GM21786 (cell line): ENCODE results near the gene PTGES.
"Not testable (repeated sequence)": the region's sequence is repeated elsewhere in the genome, so short reads cannot be mapped to it uniquely, and the experiment has no call there.

Source experiments
- ATAC-seq: cut with Tn5 transposase; IDR thresholded peaks from one replicate; pipeline ENCODE4 v1.9.1; 2021; ENCODE audit not compliant: unreplicated experiment

The PTGES gene

DNA sequence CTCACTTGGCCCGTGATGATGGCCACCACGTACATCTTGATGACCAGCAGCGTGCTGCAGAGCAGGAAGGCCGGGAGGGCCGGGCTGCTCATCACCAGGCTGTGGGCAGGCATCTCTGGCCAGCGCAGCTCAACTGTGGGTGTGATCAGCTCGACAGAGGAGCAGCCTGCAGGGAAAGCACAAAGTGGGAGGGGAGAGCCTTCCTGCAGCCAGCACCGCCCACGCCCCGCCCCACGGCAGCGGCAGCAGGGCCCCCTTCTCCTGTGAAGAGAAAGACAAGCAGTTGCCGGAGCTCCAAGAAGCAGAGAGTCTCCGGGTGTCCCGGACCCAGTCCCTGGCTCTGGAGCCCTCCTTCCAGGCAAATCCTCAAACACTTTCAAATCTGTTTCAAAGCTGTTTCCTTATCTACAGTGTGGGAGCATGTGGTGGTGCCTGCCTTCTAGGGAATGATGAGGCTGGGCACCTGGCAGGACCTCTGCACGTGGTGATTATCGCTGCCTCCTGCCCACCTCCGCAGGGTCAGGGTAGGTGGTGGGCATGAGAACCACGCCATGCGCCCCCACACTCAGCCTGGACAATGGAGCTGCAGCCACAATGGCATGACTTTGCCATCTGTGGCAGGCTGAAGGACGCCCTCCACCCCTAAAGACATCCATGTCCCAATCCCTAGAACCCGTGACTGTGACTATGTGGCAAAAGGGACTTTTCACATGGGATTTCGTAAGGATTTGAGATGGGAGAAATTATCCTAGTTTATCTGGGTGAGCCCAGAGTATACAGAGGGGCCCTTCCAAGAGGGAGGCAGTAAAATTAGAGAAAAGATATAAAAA, at the start of gene PTGES:
PTGES (minus strand) TSS at position 143 of the 830 bp plus-strand sequence; CDS start at position 113, 30 bp downstream.
- ATAC-seq: no peak

- ATAC-seq: no peak
Observed at GRCh38 chr9:129801504-129801903, 48.7 kb upstream of the PTGES start.

- ATAC-seq: no peak
Observed at GRCh38 chr9:129798973-129799372, 46.1 kb upstream of the PTGES start.

GRCh38 chr9:129796029-129796428, 43.2 kb upstream of the PTGES start:
- ATAC-seq: not testable (repeated sequence)

GRCh38 chr9:129794549-129794948, 41.7 kb upstream of the PTGES start:
- no peak for ATAC-seq

DNA sequence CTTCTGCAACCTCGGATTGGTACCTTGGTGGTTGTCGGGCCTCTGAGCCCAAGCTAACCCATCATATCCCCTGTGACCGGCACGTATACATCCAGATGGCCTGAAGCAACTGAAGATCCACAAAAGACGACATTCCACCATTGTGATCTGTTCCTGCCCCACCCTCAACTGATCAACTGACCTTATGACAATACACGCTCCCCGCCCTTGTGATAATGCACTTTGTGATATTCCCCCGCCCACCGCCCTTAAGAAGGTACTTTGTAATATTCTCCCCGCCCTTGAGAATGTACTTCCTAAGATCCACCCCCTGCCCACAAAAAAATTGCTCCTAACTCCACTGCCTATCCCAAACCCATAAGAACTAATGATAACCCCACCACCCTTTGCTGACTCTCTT, 33.6 kb upstream of the PTGES start:
- no peak for ATAC-seq

DNA sequence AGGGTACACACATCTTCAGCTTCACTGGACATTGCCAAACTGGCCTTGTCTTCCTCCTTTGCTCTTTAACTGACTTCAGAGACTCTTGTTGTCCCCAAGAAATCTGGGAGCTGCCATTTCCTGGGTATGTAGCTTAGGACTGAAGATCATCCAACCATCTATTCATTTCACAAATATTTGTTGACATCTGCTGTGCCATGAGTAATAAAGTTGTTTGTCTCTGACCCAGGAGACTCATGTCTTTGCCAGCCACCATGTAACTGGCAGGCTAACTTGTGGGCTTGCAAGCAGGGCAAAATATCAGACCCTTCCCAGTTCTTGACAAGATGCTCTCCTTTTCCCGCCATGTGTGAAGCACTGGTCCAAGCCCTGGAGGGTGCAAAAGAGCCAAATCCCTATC, 33.0 kb upstream of the PTGES start:
- ATAC-seq: no peak

DNA sequence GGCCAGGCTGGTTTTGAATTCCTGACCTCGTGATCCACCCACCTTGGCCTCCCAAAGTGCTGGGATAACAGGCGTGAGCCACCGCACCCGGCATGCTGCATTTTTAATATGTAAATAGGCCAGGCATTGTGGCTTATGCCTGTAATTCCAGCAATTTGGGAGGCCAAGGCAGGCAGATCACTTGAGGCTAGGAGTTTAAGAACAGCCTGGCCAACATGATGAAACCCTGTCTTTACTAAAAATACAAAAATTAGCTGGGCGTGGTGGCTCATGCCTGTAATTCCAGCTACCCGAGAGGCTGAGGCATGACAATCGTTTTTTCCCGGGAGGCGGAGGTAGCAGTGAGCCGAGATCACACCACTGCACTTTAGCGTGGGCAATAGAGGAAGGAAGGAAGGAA, 32.1 kb upstream of the PTGES start:
- not testable (repeated sequence) for ATAC-seq

DNA sequence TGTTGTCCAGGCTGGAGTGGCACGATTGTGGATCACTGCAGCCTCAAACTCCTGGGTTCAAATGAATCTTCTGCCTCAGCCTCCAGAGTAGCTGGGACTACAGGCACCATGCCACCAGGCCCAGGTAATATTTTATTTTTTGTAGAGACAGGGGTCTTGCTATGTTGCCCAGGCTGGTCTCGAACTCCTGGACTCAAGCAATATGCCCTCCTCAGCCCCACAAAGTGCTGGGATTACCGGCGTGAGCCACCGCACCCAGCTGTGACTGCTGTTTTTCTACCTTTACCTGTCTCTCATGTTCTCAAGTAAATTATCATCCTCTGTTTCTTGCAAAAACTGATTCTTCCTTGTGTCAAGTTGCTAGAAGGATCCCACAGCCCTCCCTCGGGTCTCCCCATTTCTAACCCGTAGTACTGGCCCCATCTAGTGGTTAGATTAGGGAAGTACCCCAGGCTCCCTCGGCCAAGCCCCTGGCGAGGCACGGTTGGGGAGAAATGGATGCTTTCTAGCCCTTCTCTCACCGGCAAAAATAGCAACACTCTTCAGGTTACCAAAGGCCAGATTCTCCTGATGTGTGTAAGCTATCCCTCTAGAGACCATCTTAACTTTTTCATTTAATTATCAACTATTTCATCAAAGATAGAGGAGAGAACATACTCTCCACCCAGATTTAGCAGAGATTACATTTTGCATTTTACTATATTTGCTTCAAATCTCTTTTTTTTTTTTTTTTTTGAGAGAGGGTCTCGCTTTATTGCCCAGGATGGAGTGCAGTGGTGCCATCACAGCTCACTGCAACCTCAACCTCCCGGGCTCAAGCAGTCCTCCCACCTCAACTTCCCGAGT, 30.9 kb upstream of the PTGES start:
- ATAC-seq: no peak

DNA sequence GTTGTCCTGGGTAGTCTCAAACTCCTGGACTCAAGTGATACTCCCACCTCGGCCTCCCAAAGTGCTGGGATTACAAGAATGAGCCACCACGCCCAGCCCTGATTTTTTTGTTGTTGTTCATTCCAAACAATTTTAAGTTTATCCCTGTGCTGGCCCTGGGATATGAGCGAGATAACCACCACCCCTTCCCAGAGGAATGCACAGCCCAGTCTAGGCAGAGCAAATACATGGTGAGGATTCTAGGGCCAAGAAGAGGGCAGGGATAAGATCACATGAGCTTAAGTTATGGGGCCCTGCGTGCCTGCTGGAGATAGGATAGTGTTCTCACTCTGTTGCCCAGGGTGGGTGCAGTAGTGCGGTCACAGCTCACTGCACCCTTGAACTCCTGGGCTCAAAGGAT, 29.1 kb upstream of the PTGES start:
- ATAC-seq: no peak

DNA sequence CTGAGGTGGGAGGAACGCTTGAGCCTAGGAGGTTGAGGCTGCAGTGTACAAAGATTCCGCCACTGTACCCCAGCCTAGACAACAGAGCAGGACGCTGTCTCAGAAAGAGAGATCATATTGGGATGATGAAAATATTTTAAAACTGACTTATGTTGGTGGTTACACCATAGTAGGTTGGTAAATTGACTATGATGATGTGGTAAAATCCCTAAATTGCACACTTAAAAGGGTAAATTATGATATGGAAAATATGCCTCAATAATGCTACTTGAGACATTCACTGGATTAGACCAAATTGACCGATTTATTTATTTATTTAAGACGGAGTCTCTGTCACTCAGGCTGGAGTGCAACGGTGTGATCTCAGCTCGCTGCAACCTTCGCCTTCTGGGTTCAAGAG, 28.3 kb upstream of the PTGES start:
- ATAC-seq: no peak

DNA sequence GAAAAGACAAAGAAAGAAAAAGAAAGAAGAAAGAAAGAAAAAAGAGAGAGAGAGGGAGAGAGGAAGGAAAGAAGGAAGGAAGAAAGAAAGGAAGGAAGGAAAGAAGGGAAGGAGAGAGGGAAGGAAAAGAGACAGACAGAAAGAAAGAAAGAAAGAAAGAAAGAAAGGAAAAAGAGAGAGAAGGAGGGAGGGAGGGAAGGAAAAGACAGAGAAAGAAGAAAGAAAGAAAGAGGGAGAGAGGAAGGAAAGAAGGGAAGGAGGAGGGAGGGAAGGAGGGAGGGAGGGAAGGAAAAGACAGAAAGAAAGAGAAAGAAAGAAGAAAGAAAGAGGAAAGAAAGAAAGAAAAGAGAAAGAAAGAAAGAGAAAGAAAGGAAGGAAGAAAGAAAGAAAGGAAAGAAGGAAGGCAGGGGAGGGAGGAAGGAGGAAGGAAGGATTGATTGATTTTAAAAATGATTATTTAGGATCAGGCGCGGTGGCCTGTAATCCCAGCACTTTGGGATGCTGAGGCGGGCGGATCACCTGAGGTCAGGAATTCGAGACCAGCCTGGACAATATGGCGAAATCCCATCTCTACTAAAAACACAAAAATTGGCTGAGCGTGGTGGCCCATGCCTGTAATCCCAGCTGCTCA, 26.8 kb upstream of the PTGES start:
- no peak for ATAC-seq

DNA sequence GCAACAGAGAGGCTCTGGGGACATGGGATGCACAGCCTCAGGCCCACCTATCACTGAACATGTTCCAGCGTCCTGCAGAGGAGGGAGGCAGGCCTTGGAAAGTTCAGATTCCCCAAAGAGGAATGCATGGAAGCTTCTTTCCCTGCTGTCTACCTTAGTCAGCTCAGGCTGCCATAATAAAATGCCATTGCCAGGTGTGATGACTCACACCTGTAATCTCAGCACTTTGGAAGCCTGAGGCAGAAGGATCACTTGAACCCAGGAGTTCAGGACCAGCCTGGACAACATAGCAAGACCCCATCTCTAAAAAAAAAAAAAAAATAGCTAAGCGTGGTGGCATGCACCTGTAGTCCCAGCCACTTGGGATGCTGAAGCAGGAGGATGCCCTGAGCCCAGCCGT, 25.6 kb upstream of the PTGES start:
- no peak for ATAC-seq

DNA sequence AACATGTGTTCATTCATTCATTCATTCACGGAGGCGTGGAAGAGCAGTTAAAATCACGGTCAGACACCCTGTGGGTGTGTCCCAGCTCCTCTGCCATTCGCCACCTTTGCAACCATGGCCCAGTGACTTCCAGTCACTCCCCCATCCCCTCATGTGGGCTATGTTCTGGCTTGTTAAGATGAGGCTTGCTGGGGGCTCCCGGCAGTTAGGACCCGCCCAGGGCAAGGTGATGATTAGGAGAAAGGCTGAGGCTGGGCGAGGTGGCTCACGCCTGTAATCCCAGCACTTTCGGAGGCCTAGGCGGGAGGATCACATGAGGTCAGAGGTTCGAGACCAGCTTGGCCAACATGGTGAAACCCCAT, 24.9 kb upstream of the PTGES start:
- no peak for ATAC-seq

- ATAC-seq: no peak
Observed at GRCh38 chr9:129776938-129777768, 24.3 kb upstream of the PTGES start.

- no peak for ATAC-seq
Observed at GRCh38 chr9:129776566-129776937, 23.7 kb upstream of the PTGES start.

GRCh38 chr9:129776096-129776495, 23.3 kb upstream of the PTGES start:
- ATAC-seq: not testable (repeated sequence)

DNA sequence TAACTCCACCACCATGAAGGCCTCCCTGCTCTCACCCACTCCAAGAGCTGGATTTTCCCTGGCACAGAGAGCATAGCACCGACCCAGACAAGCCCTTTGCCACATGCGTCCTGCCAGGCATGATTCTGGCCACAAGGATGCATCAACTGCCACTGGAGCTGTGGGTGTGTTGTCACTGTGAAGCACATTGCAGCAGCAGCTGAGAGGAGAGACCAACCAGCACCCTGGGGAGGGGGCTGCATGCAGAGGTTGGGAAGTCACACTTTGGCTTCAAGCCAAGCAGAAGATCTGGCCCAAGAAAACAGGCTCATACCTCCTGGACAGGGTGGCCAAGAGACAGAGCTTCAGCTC, 22.6 kb upstream of the PTGES start:
- ATAC-seq: no peak

- no peak for ATAC-seq
Observed at GRCh38 chr9:129774791-129775447, 22.1 kb upstream of the PTGES start.

DNA sequence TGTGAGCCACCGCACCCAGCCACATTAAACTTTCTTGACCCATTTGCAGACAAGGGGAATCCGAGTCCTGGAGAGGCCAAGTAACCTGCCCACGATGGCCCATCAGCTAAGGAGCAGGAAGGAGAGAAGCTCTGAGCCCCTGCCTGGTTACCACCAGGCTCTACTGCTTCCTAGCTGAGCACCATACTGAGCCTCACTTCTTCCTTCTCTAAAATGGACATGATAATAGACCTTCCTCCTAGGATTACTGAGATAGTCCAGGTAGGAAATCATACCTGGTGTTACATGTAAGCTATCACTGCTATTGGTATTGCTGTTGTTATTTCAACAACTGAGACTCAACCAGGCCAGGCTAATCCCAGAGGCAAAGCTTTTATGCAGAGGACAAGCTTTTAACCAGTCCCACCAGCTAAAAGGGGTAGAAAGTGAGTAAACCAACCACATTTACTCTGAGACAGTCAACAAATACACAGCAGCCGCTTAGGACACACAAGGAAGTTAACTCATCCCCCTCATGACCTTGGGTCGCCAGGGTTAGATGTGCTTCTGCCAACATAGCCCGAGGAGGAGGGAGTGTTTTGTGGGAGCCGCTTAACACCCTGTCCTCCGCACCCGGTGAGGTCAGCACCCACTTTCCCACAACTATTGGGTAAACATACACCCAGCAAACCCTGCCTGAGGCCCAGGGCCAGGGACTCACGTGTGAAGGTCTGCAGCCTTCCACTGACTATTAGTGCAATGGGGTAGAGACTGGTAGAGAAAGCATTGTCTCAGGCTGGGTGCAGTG, 20.6 kb upstream of the PTGES start:
- ATAC-seq: no peak
